K562 (cell line): ENCODE data around the gene ATG7. TPM values are rescaled to one million over a fixed set of nuclear protein-coding genes. Genes with fewer than 3 reads are reported as not detected.

Experiments used
- ATAC-seq: fragments of 200-7000 bp; cut with Tn5 transposase; 3 replicates; pipeline ENCODE4 v1.9.1; 2020; ENCODE audit warnings: moderate library complexity
- BruUV-seq: library from RNA; stranded (reverse); fragments of 400-500 nt; replicated peaks from 2 replicates; lab custom pipeline; 2021; lab: Mats Ljungman, UMichigan
- CTCF ChIA-PET: fragments of 300-600 bp; formaldehyde crosslinking; extraction: SDS; loops from one replicate; lab custom pipeline; 2021; ENCODE audit warnings: low intra/inter-chr PET ratio; lab: Yijun Ruan, JAX
- POLR2A ChIA-PET: fragments of 300-600, 350-650 bp; sonication (Branson Sonifier 250); formaldehyde crosslinking; extraction: SDS; loops from one replicate; lab custom pipeline; 2021; ENCODE audit warnings: antibody characterized with exemption, inconsistent platforms; lab: Yijun Ruan, JAX
- DNase-seq, 4 experiments: peaks; one replicate each; pipeline versions ENCODE4 v3.0.0 to v3.0.0-alpha.2; 2011 to 2018; ENCODE audit warnings: low spot score in 3 of 4, mixed read lengths in 3 of 4; ENCODE audit errors: extremely low read depth in 1 of 4
- FAIRE-seq: peaks from 2 replicates; lab custom pipeline; 2011; peaks lifted over from hg19 to GRCh38; lab: Jason Lieb, UNC
- H2AFZ ChIP-seq: 2 replicates; pipeline ENCODE4 v1.6.0; 2011; ENCODE audit warnings: low read depth, low read length, control low read depth, inconsistent platforms
- H3K27ac ChIP-seq: fragments of 200-600 bp; 3 replicates; pipeline ENCODE4 v1.8.0; 2011; ENCODE audit warnings: low read depth, mild to moderate bottlenecking, control low read depth, inconsistent platforms, low read length, moderate library complexity, mixed read lengths; ENCODE audit errors: extremely low read depth
- H3K27me3 ChIP-seq, 2 experiments: fragments of 300-600 bp in 1 of 2; 2 replicates in 1 of 2; 3 replicates in 1 of 2; pipeline versions ENCODE4 v1.6.0 to v1.8.0; 2011; ENCODE audit warnings: inconsistent platforms in 2 of 2, low read length in 2 of 2, mild to moderate bottlenecking in 1 of 2, mixed read lengths in 1 of 2, moderate library complexity in 1 of 2; ENCODE audit not compliant: control insufficient read depth in 2 of 2, insufficient read depth in 2 of 2
- H3K36me3 ChIP-seq: fragments of 300-600 bp; 3 replicates; pipeline ENCODE4 v1.8.0; 2011; ENCODE audit warnings: mild to moderate bottlenecking, low read length, inconsistent platforms; ENCODE audit not compliant: control insufficient read depth, insufficient read depth
- H3K4me1 ChIP-seq, 2 experiments: fragments of 200-600 bp in 1 of 2; replicated peaks in 1 of 2; 2 replicates in 1 of 2; 3 replicates in 1 of 2; pipeline versions ENCODE4 v1.5.1 to v1.8.0; 2011; ENCODE audit warnings: inconsistent platforms in 2 of 2, low read length in 2 of 2, mild to moderate bottlenecking in 1 of 2, mixed read lengths in 1 of 2, moderate library complexity in 1 of 2; ENCODE audit not compliant: control insufficient read depth in 2 of 2, insufficient read depth in 2 of 2
- H3K4me2 ChIP-seq: 2 replicates; pipeline ENCODE4 v1.6.1; 2011; ENCODE audit warnings: low read length, control low read depth, inconsistent platforms, mixed read lengths; ENCODE audit not compliant: insufficient read depth
- H3K4me3 ChIP-seq: fragments of 200-600 bp; sonication (generic), shearing (Covaris generic); 2 replicates; pipeline ENCODE4 v1.5.1; 2016; ENCODE audit warnings: control low read depth, inconsistent platforms
- H3K79me2 ChIP-seq: fragments of 200-600 bp; 3 replicates; pipeline ENCODE4 v1.8.0; 2011; ENCODE audit warnings: low read length, inconsistent platforms; ENCODE audit not compliant: control insufficient read depth, insufficient read depth
- H3K9ac ChIP-seq, 2 experiments: 2 replicates each; pipeline versions ENCODE4 v1.6.0 to v1.6.1; 2011; ENCODE audit warnings: low read depth in 2 of 2, low read length in 2 of 2, control low read depth in 1 of 2, inconsistent platforms in 1 of 2, mild to moderate bottlenecking in 1 of 2, mixed read lengths in 1 of 2; ENCODE audit not compliant: insufficient read depth in 1 of 2
- H3K9me1 ChIP-seq: one replicate; pipeline ENCODE4 v1.6.0; 2011; ENCODE audit warnings: inconsistent platforms, mild to moderate bottlenecking, low read length, moderate library complexity; ENCODE audit not compliant: control insufficient read depth, insufficient read depth
- H3K9me3 ChIP-seq: replicated peaks from 2 replicates; pipeline ENCODE4 v1.5.1; 2011; ENCODE audit warnings: low read depth, low read length, inconsistent platforms; ENCODE audit not compliant: control insufficient read depth, insufficient read depth
- H4K20me1 ChIP-seq: replicated peaks from 2 replicates; pipeline ENCODE4 v1.6.1; 2011; ENCODE audit warnings: low read length, inconsistent platforms, mixed read lengths; ENCODE audit not compliant: control insufficient read depth, insufficient read depth
- BCL6 ChIP-seq: fragments of 250-450 bp; sonication (Bioruptor Pico); IDR thresholded peaks from 2 replicates; pipeline ENCODE4 v1.4.0; 2020
- CREB3 ChIP-seq: fragments of 450-650 bp; conservative IDR thresholded peaks from 2 replicates; pipeline ENCODE4 v1.6.1; 2016; ENCODE audit warnings: missing genetic modification characterization, low read depth, mild to moderate bottlenecking, missing compliant biosample characterization, moderate library complexity
- ELF2 ChIP-seq: fragments of 250-450 bp; sonication (Bioruptor Pico); IDR thresholded peaks from 2 replicates; pipeline ENCODE4 v1.5.0; 2021; ENCODE audit warnings: mild to moderate bottlenecking
- NFYB ChIP-seq: IDR thresholded peaks from 2 replicates; pipeline ENCODE4 v1.6.1; 2011; ENCODE audit warnings: mild to moderate bottlenecking, moderate library complexity; ENCODE audit not compliant: insufficient read length; ENCODE audit errors: extremely low read depth
- PHB ChIP-seq: fragments of 250-450 bp; sonication (Bioruptor Pico); IDR thresholded peaks from 2 replicates; pipeline ENCODE4 v1.5.0; 2021
- SFPQ ChIP-seq: fragments of 200-400 bp; formaldehyde crosslinking; IDR thresholded peaks from 2 replicates; pipeline ENCODE4 v1.6.1; 2017; ENCODE audit warnings: mild to moderate bottlenecking, low read depth, low read length, moderate library complexity
- TAF9B ChIP-seq: fragments of 450-650 bp; IDR thresholded peaks from 2 replicates; pipeline ENCODE4 v1.6.1; 2018; ENCODE audit warnings: mild to moderate bottlenecking; ENCODE audit not compliant: partially characterized antibody
- TAL1 ChIP-seq: fragments of 450-650 bp; IDR thresholded peaks from 2 replicates; pipeline ENCODE4 v1.6.1; 2016; ENCODE audit warnings: mild to moderate bottlenecking
- TFE3 ChIP-seq: fragments of 450-650 bp; formaldehyde crosslinking; IDR thresholded peaks from 2 replicates; pipeline ENCODE4 v1.4.0; 2020; ENCODE audit warnings: mild to moderate bottlenecking, mixed read lengths
- TSC22D4 ChIP-seq: fragments of 450-650 bp; IDR thresholded peaks from 2 replicates; pipeline ENCODE4 v1.6.1; 2016; ENCODE audit warnings: missing genetic modification characterization, missing biosample characterization, control low read depth
- TSHZ1 ChIP-seq: fragments of 250-450 bp; sonication (Bioruptor Pico); IDR thresholded peaks from 2 replicates; pipeline ENCODE4 v1.4.0; 2020; ENCODE audit warnings: mild to moderate bottlenecking, moderate library complexity
- U2AF2 ChIP-seq: fragments of 200-400 bp; formaldehyde crosslinking; optimal IDR thresholded peaks from 2 replicates; pipeline ENCODE3; 2017; ENCODE audit warnings: low read depth, mild to moderate bottlenecking, low read length
- ZFP30 ChIP-seq: fragments of 250-450 bp; sonication (Bioruptor Pico); IDR thresholded peaks from 2 replicates; pipeline ENCODE4 v1.8.0; 2022; ENCODE audit warnings: moderate library complexity, mild to moderate bottlenecking, inconsistent platforms, borderline replicate concordance
- ZKSCAN3 ChIP-seq: fragments of 250-450 bp; sonication (Bioruptor Pico); IDR thresholded peaks from 2 replicates; pipeline ENCODE4 v1.4.0; 2020
- ZNF239 ChIP-seq: fragments of 250-450 bp; sonication (Bioruptor Pico); IDR thresholded peaks from 2 replicates; pipeline ENCODE4 v1.4.0; 2020; ENCODE audit warnings: mild to moderate bottlenecking
- ZSCAN29 ChIP-seq: fragments of 450-650 bp; IDR thresholded peaks from 2 replicates; pipeline ENCODE4 v1.6.1; 2017
- in situ Hi-C: fragments of 300-500 bp; cut with MboI; formaldehyde crosslinking; loops from 4 replicates; pipeline ENCODE4 v1.15.0; 2018; ENCODE audit warnings: inconsistent platforms, mixed read lengths
- intact Hi-C: fragments of 100-400 bp; cut with micrococcal nuclease; formaldehyde crosslinking; loops from 2 replicates; pipeline ENCODE4 v1.14.2; 2022
- polyA plus RNA-seq, 8 experiments: library from polyadenylated mRNA; depleted of rRNA in 4 of 8; stranded (reverse) in 5 of 8; unstranded in 3 of 8; fragments of >200 nt; fragmentation: Nextera tagmentation in 2 of 8; fragmentation: Illumina TruSeq in 1 of 8; extraction: Ambion mirVana in 2 of 8; extraction: Trizol in 1 of 8; gene quantifications; 2 replicates each; pipeline versions ENCODE4 v1.2.1 to v1.2.3, GENCODE V29; 2011 to 2014; ENCODE audit warnings: inconsistent platforms in 1 of 8, missing spikeins in 1 of 8
- total RNA-seq, 7 experiments: library from RNA; depleted of rRNA in 6 of 7; stranded (reverse); fragments of >200 nt in 6 of 7; fragmentation: Illumina TruSeq in 2 of 7; extraction: Trizol in 2 of 7; gene quantifications; 2 replicates each; pipeline versions ENCODE4 v1.2.1 to v1.2.3, GENCODE V29; 2011 to 2021; ENCODE audit warnings: low replicate concordance in 1 of 7

ATG7 gene
- total and polyA plus RNA-seq, 9 of the 15 experiments (the other 6 are each of a cell fraction or from before 2014, with no cell fraction given) = 18.3 to 45.3 (median 33.6) TPM

- TF ChIP-seq TSHZ1 (CRISPR knock-in tag) (no peak), TSC22D4 (no peak), SFPQ (no peak), ZFP30 (CRISPR knock-in tag) (no peak), BCL6 (no peak)
These were observed 28.8 kb downstream of the ATG7 start (continued) for GRCh38 chr3:11300970-11301369.

- Histone ChIP-seq H2AFZ (no peak overlapping the region), H3K27me3 (no peaks in the 10 kb centered on the region), H3K9ac (no peak overlapping the region), H3K9me3 (no peaks in the 10 kb centered on the region), H3K79me2 (no peaks in the 10 kb centered on the region), H3K4me1 (peaks cover 0 to 7% of the 10 kb centered on the region in 2 experiments; a peak in 1 of 5 replicates), H3K36me3 (peaks cover 67% of the 10 kb centered on the region), H3K4me3 (no peak overlapping the region), H3K4me2 (no peak overlapping the region), H4K20me1 (no peaks in the 10 kb centered on the region), H3K27ac (no peak overlapping the region), H3K9me1 (no peaks in the 10 kb centered on the region)
- FAIRE-seq = no peak
- CTCF ChIA-PET = no interaction called here
- no TSS peak for BruUV-seq
- no peak for DNase-seq
- in situ Hi-C loops (no loop called here), intact Hi-C loops (no loop called here)
- POLR2A ChIA-PET = no interaction called here
- ATAC-seq = no peak
- TF ChIP-seq ELF2 = no peak
- TF ChIP-seq ZNF239 (CRISPR knock-in tag) = no peak
- no peak for TF ChIP-seq NFYB
- TF ChIP-seq ZSCAN29 = no peak
- TF ChIP-seq U2AF2 = no peak
- TF ChIP-seq TFE3 (CRISPR knock-in tag) = no peak
- TF ChIP-seq CREB3 (tag) = no peak
- TF ChIP-seq PHB (CRISPR knock-in tag) = no peak
- TF ChIP-seq TAF9B = no peak
- no peak for TF ChIP-seq ZKSCAN3 (CRISPR knock-in tag)
- no peak for TF ChIP-seq TAL1
These were observed 30.2 kb downstream of the ATG7 start for GRCh38 chr3:11302444-11302843.
